Heart right ventricle (tissue), 16 donors: ENCODE measurements around the gene BMPR1A. TPM values are rescaled to one million over a fixed set of nuclear protein-coding genes. Genes with fewer than 3 reads are reported as not detected.
"Not testable (repeated sequence)": the region's sequence is repeated elsewhere in the genome, so short reads cannot be mapped to it uniquely, and the experiment has no call there.

Source experiments
- ATAC-seq, 8 donors: fragments of 200-7000 bp; cut with Tn5 transposase; one replicate each; pipeline ENCODE4 v1.9.1; 2020; ENCODE audit warnings: mild to moderate bottlenecking in 8 of 8, moderate library complexity in 8 of 8, moderate number of reproducible peaks in 1 of 8
- DNase-seq, 2 donors: peaks; one replicate each; pipeline ENCODE4 v3.0.0-alpha.2; 2020
- H3K27ac ChIP-seq, 10 donors: fragments of 200-600 bp; sonication (generic) in 2 of 10; one replicate each; pipeline versions ENCODE4 v1.5.0 to v1.8.0; 2020 to 2022; ENCODE audit warnings: mild to moderate bottlenecking in 3 of 10
- H3K27me3 ChIP-seq, 7 donors: fragments of 200-600 bp; one replicate each; pipeline ENCODE4 v1.8.0; 2021 to 2022; ENCODE audit warnings: mild to moderate bottlenecking in 2 of 7
- H3K36me3 ChIP-seq, 9 donors: fragments of 200-600 bp; sonication (generic) in 1 of 9; one replicate each; pipeline versions ENCODE4 v1.5.0 to v1.8.0; 2020 to 2022; ENCODE audit warnings: mild to moderate bottlenecking in 2 of 9
- H3K4me1 ChIP-seq, 9 donors: fragments of 200-600 bp; sonication (generic) in 1 of 9; one replicate each; pipeline versions ENCODE4 v1.5.0 to v1.8.0; 2020 to 2022; ENCODE audit warnings: mild to moderate bottlenecking in 4 of 9
- H3K4me3 ChIP-seq, 10 donors: fragments of 200-600 bp; sonication (generic) in 2 of 10; one replicate each; pipeline versions ENCODE4 v1.5.0 to v1.8.0; 2020 to 2022; ENCODE audit warnings: mild to moderate bottlenecking in 7 of 10, moderate library complexity in 2 of 10
- H3K9me3 ChIP-seq, 11 donors: fragments of 200-600 bp in 10 of 11; sonication (generic) in 2 of 11; one replicate each; pipeline versions ENCODE4 v1.5.0 to v1.8.0; 2013 to 2022; ENCODE audit warnings: mild to moderate bottlenecking in 2 of 11, control low read depth in 1 of 11, moderate library complexity in 1 of 11
- WGBS, 2 donors: extraction: QIAGEN DNeasy Blood & Tissue Kit; methylation state at CpG; one replicate each; pipeline ENCODE4 v1.1.7; 2013; ENCODE audit warnings: inconsistent platforms in 1 of 2; 5-methylcytosine and 5-hydroxymethylcytosine counted together
- intact Hi-C, 10 donors: fragments of 100-400 bp; cut with DNase I; formaldehyde crosslinking; loops; one replicate each; pipeline versions ENCODE4 v1.11.1 to v1.14.2; 2022
- polyA plus RNA-seq, 2 donors: library from polyadenylated mRNA; stranded (reverse); fragments of 200-250 nt; gene quantifications; one replicate each; pipeline ENCODE4 v1.2.3, GENCODE V29; 2013
- total RNA-seq, 10 donors: library from RNA; stranded (reverse); fragmentation: NEBNext Ultra II Directional in 3 of 10; extraction: Animal tissue kit (Norgen Biotek cat#: 25700) in 3 of 10; gene quantifications; one replicate each; pipeline versions ENCODE4 v1.2.1 to v1.2.4, GENCODE V29; 2021 to 2023
- TF ChIP-seq, protein P1 (sequence below), 9 donors: fragments of 200-600 bp; sonication (generic) in 2 of 9; IDR thresholded peaks; one replicate each; pipeline versions ENCODE4 v1.5.0 to v1.8.0; 2021 to 2022; ENCODE audit warnings: antibody characterized with exemption in 9 of 9, mild to moderate bottlenecking in 5 of 9, moderate library complexity in 1 of 9
- donor health status: Arrhythmogenic right ventricular cardiomyopathy.
- donor health status: ischemic (EF 13 %, LVEDD 7.1; RV severe dilation, severe dysfunction).
- donor health status: healthy with polysubstance abuse.
- donor health status: DM: no; HTN: yes; CAD: no.
- donor health status: DM: no; HTN: no; CAD: no.
- donor health status: ischemic (EF 25% LVEDD 6.9; RV normal size, moderate dysfunction).
- donor health status: ischemic (EF 25% LVEDD 5.7; RV mildly dilated, moderate dysfunction).
- donor health status: healthy.
- donor health status: DM: yes; HTN: yes; CAD: no.
- donor health status: Ischemic cardiomyopathy.
- donor health status: ischemic (EF 35%, LVEDD 5.7; RV mildly dilated, moderate dysfunction).
- donor health status: nonischemic (EF 11% LVEDD 7.7; RV severe dilation, severe dysfunction).
- donor health status: DM: yes; HTN: yes; CAD: no.
- donor health status: PGD.
- donor health status: ischemic (EF 29% LVEDD 5.4; RV normal size, mild dysfunction).
- donor health status: nonischemic (EF 23%, LVEDD 6.1; RV moderate dilation, normal function).

The BMPR1A gene
- total and polyA plus RNA-seq, 12 donors = 6.7 to 69.0 (median 45.6) TPM

DNA sequence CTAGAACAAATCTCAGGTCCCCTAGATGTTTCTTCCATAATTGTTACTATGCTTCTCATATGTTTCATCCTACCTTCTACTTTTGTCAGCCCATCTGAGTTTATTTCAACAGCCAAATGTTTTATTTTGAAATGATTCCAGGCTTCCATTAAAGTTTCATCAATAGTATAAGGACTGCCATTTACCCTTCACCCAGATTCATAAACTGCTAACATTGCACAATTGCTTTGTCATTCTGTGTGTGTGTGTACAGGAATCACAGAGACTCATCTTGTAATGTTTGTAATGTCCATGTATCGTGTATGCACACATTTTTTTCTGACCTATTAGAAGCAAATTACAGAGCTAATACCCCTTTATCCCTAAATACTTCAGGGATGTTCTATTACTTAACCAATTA lies 175.5 kb downstream of the BMPR1A start:
- TF ChIP-seq, protein P1, sequence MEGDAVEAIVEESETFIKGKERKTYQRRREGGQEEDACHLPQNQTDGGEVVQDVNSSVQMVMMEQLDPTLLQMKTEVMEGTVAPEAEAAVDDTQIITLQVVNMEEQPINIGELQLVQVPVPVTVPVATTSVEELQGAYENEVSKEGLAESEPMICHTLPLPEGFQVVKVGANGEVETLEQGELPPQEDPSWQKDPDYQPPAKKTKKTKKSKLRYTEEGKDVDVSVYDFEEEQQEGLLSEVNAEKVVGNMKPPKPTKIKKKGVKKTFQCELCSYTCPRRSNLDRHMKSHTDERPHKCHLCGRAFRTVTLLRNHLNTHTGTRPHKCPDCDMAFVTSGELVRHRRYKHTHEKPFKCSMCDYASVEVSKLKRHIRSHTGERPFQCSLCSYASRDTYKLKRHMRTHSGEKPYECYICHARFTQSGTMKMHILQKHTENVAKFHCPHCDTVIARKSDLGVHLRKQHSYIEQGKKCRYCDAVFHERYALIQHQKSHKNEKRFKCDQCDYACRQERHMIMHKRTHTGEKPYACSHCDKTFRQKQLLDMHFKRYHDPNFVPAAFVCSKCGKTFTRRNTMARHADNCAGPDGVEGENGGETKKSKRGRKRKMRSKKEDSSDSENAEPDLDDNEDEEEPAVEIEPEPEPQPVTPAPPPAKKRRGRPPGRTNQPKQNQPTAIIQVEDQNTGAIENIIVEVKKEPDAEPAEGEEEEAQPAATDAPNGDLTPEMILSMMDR (IDR thresholded peaks at IDR 0.05) = no peak
- ATAC-seq = no peak
- intact Hi-C loops = loop anchor here in 1 of 10 donors (10.0 kb wide), 1 partner anchor 163 kb away; the partner anchor contains the start of genes GLUD1 and SHLD2

DNA sequence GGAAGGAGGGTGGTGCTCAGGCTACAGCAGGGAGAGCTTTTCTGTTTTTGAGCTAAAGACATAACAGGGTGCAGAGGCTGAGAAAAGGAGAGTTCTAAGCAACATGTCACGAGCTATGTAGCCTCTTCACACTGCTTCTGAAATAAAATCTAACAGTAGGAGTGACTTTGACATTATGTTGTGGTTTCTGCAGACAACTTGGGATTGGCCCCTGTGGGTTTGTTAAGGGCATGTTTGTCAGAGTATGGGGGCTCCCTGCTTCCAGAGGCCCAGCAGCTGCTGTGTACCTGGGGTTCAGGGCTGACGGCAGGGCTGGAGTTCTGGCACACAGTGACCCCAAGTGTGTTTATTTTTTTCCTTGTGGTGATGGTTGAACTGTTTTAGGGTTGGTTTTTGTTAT lies 176.3 kb downstream of the BMPR1A start:
- 89% methylated on average over 2 of the region's 2 CpGs for WGBS, 2 donors
- Histone ChIP-seq H3K4me3 (no peak overlapping the region), H3K9me3 (no peaks in the 10 kb centered on the region), H3K4me1 (peaks cover 0 to 10% (median 0%) of the 10 kb centered on the region in 9 donors), H3K36me3 (peaks cover 0 to 100% (median 35%) of the 10 kb centered on the region in 9 donors), H3K27me3 (no peaks in the 10 kb centered on the region), H3K27ac (no peak overlapping the region)
- ATAC-seq (no peak), DNase-seq (no peak)
- TF ChIP-seq, protein P1 (IDR thresholded peaks at IDR 0.05) = no peak
- intact Hi-C loops = loop anchor here in 1 of 10 donors (10.0 kb wide), 1 partner anchor 162 kb away; the partner anchor contains the start of genes GLUD1 and SHLD2

More for the DNA sequence above, 175.5 kb downstream of the BMPR1A start:
- H3K4me1 ChIP-seq = peaks cover 0 to 8% (median 4%) of the 10 kb centered on the region in 9 donors
- no peak for DNase-seq
- H3K9me3 ChIP-seq = no peaks in the 10 kb centered on the region
- WGBS, 2 donors = 92 to 98% methylated on average over 1 of the region's 1 CpG
- peaks cover 0 to 100% (median 31%) of the 10 kb centered on the region in 9 donors for H3K36me3 ChIP-seq
- no peak overlapping the region for H3K4me3 ChIP-seq
- no peaks in the 10 kb centered on the region for H3K27me3 ChIP-seq
- H3K27ac ChIP-seq = no peak overlapping the region

DNA sequence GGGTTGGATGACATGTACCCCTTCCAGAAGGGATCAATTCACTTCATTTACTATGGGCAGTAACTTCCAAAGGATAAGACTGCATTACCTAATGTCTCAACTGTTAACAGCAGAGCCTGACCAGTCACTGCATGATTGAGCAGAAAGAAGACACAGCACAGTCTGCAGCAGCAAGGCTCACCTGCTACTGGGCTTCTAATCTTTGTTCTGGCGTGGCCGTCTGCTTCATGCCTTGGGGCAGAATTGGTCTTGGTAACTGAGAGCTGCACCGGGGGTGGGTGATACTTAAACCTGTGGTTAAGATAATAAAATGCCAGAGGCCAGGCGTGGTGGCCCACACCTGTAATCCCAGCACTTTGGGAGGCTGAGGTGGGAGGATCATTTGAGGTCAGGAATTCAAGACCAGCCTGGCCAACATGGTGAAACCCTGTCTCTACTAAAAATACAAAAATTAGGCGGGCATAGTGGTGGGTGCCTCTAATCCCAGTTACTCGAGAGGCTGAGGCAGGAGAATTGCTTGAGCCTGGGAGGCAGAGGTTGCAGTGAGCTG lies 177.8 kb downstream of the BMPR1A start:
- intact Hi-C loops = loop anchor here in 1 of 10 donors (10.0 kb wide), 1 partner anchor 161 kb away; the partner anchor contains the start of genes GLUD1 and SHLD2
- H3K4me3 ChIP-seq, H3K27me3 ChIP-seq, H3K9me3 ChIP-seq, DNase-seq, ATAC-seq, H3K27ac ChIP-seq: not testable (repeated sequence)
- Histone ChIP-seq H3K36me3 (peaks cover 0 to 98% (median 27%) of the 10 kb centered on the region in 9 donors), H3K4me1 (peaks cover 0 to 19% (median 6%) of the 10 kb centered on the region in 9 donors)
- 88 to 92% methylated on average over 6 of the region's 6 CpGs for WGBS, 2 donors

DNA sequence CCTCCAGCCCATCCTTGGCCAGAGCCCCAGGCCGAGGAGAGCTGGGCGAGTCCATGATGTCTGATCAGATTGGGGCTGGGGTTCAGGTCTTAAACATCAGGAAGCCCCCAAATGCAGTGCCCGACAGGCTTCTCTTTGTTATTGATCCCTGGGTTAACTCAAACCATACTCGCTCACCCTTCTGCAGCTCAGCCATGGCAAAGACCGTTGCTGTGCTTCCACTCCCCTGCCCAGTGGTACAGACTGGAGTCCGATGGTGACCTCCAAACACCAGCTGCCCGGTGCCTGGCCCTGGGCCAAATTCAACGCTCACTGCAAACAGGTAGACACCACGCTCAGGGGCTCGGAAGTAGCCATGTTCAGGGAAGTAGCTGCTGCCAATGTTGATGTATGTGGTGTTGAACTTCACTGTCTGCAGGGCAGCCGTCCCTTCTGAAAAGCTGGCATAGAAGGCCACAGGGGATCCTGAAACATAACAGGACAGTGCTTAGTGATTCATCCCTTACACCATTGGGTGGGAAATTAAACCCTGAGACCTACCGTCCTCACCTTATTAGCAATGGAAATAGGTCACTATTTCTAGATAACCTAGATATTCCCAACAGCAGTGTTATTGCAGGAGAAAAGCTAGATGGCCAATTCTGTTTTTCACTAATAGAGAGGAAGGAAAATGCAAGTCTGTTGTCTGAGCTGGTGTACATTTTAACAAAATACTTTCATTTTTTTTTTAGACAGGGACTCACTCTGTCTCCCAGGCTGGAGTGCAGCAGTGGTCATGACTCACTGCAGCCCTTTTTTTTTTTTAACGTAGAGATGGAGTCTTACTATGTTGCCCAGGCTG lies 180.5 kb downstream of the BMPR1A start:
- DNase-seq (no peak), ATAC-seq (no peak)
- no peak overlapping the region for H3K4me3 ChIP-seq
- H3K36me3 ChIP-seq = peaks cover 0 to 91% (median 15%) of the 10 kb centered on the region in 9 donors
- 74 to 78% methylated on average over 13 of the region's 13 CpGs for WGBS, 2 donors
- no peaks in the 10 kb centered on the region for H3K9me3 ChIP-seq
- H3K4me1 ChIP-seq = peaks cover 0 to 24% (median 15%) of the 10 kb centered on the region in 9 donors
- intact Hi-C loops = loop anchor here in 1 of 10 donors (10.0 kb wide), 1 partner anchor 158 kb away; the partner anchor contains the start of genes GLUD1 and SHLD2
- no peak overlapping the region for H3K27ac ChIP-seq
- no peaks in the 10 kb centered on the region for H3K27me3 ChIP-seq
- TF ChIP-seq, protein P1 (IDR thresholded peaks at IDR 0.05) = no peak
